ENCODE results near the gene CLPSL1.

CLPSL1 gene

DNA sequence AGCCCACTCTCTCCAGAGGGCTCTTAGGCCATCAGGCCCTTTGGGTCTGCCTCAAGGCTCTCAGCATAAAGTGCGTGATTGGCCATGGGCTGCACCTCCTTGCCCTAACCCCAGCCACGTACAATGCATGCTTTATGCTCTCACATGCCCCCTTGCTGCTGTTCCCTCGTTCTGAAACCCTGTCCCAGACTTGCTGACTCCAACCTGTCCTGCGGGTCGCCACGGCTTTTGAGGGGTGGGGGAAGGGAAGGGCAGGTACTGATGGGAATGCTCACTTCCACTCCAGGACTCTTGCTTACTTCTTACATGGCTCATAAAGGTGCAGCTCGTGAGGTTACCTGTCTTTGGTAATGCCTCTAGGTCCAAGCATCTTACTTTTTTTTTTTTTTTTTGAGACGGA is 38.0 kb upstream of the CLPSL1 start:
- no peaks in the 10 kb centered on the region for H3K4me1 ChIP-seq (ENCODE audit: control insufficient read depth, insufficient read depth, low read length, unreplicated experiment)
- H3K27ac ChIP-seq (ENCODE audit: low read depth, low read length): no peak overlapping the region
- H3K4me3 ChIP-seq (ENCODE audit: low read depth, low read length): no peak overlapping the region
- H3K79me2 ChIP-seq (ENCODE audit: control insufficient read depth, insufficient read depth, low read length, unreplicated experiment): no peaks in the 10 kb centered on the region
- H2AFZ ChIP-seq (ENCODE audit: low read length, unreplicated experiment): no peak overlapping the region
- no peaks in the 10 kb centered on the region for H3K36me3 ChIP-seq (ENCODE audit: insufficient read depth, low read length)
- no peaks in the 10 kb centered on the region for H3K27me3 ChIP-seq (ENCODE audit: insufficient read depth, low read length)

DNA sequence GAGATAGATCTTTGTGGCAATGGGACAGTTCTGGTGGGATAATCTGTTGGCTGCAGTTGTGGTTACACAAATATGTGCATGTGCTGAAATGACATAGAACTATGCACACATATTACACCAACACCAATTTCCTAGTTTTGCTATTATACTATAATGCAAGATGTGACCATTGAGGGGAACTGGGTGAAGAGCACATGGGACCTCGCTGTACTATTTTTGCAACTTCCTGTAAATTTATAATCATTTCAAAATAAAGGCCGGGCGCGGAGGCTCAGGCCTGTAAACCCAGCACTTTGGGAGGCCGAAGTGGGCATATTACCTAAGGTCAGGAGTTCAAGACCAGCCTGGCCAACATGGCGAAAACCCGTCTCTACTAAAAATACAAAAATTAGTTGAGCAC is 35.3 kb upstream of the CLPSL1 start:
- Histone ChIP-seq H3K79me2 (ENCODE audit: control insufficient read depth, insufficient read depth, low read length, unreplicated experiment) (no peaks in the 10 kb centered on the region), H3K27ac (ENCODE audit: low read depth, low read length) (no peak overlapping the region), H3K27me3 (ENCODE audit: insufficient read depth, low read length) (no peaks in the 10 kb centered on the region), H3K4me3 (ENCODE audit: low read depth, low read length) (no peak overlapping the region), H3K36me3 (ENCODE audit: insufficient read depth, low read length) (no peaks in the 10 kb centered on the region), H2AFZ (ENCODE audit: low read length, unreplicated experiment) (no peak overlapping the region), H3K4me1 (ENCODE audit: control insufficient read depth, insufficient read depth, low read length, unreplicated experiment) (no peaks in the 10 kb centered on the region)

DNA sequence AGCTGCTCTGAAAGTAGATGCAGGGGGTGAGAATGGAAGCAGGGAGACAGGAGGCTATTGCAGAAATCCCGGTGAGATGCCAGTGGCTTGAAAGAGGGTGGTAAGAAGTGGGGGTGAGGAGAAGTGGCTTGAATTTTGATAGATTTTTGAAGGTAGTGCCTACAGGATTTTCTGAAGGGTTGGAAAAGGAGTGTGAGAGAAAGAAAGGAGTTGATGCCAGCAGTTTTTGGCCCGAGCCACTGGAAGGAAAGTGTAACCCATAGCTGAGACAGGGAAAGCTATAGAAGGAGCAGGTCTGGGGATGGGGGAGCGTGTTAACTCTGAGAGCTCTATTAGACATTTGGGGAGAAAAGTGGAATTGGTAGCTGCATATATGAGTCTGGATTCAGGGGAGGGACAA is 34.3 kb upstream of the CLPSL1 start:
- H3K27me3 ChIP-seq (ENCODE audit: insufficient read depth, low read length): no peaks in the 10 kb centered on the region
- no peaks in the 10 kb centered on the region for H3K79me2 ChIP-seq (ENCODE audit: control insufficient read depth, insufficient read depth, low read length, unreplicated experiment)
- H3K4me3 ChIP-seq (ENCODE audit: low read depth, low read length): no peak overlapping the region
- H3K4me1 ChIP-seq (ENCODE audit: control insufficient read depth, insufficient read depth, low read length, unreplicated experiment): no peaks in the 10 kb centered on the region
- no peak overlapping the region for H3K27ac ChIP-seq (ENCODE audit: low read depth, low read length)
- H3K36me3 ChIP-seq (ENCODE audit: insufficient read depth, low read length): no peaks in the 10 kb centered on the region
- no peak overlapping the region for H2AFZ ChIP-seq (ENCODE audit: low read length, unreplicated experiment)

DNA sequence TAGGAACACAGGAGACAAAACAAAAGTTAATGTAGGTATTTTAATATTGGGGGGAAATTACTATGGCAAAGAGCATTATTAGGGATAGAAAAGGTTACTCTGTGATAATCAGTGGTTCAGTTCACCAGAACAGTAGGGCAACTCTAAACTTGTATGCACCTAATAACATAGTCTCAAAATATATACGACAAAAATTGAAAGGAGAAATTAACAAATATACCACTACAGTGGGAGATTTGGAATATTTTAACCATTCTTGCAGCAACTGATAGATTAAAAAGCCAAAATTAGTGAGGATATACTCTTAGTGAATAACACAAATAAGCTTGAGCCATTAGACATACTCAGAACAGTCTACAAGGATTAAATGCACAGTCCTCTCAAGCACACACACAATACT is 32.9 kb upstream of the CLPSL1 start:
- H3K36me3 ChIP-seq (ENCODE audit: insufficient read depth, low read length): no peaks in the 10 kb centered on the region

DNA sequence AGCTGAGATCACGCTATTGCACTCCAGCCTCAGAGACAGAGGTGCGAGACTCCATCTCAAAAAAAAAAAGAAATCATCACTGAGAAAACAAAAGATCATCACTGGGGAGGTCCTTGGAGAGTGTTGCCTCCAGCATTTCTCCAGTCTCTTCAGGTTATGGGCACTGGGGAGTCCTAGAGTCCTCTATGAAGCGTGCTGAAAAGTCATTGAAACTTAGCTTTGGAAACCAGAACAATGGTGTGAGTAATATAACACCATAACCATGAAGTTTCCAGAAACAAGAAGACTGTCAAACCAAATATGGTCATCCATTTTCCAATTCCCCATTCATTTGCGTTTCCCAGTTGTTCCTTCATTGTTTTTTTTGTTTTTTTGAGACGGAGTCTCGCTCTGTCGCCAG is 30.3 kb upstream of the CLPSL1 start:
- H3K27me3 ChIP-seq (ENCODE audit: insufficient read depth, low read length): no peaks in the 10 kb centered on the region; the same call in 1 of the 2 replicates
- H3K4me1 ChIP-seq (ENCODE audit: control insufficient read depth, insufficient read depth, low read length, unreplicated experiment): no peaks in the 10 kb centered on the region
- H3K36me3 ChIP-seq (ENCODE audit: insufficient read depth, low read length): no peaks in the 10 kb centered on the region
- H3K4me3 ChIP-seq (ENCODE audit: low read depth, low read length): no peak overlapping the region
- no peak overlapping the region for H2AFZ ChIP-seq (ENCODE audit: low read length, unreplicated experiment)
- H3K79me2 ChIP-seq (ENCODE audit: control insufficient read depth, insufficient read depth, low read length, unreplicated experiment): no peaks in the 10 kb centered on the region
- no peak overlapping the region for H3K27ac ChIP-seq (ENCODE audit: low read depth, low read length)

More for the DNA sequence above, 32.9 kb upstream of the CLPSL1 start:
- Histone ChIP-seq H3K27me3 (ENCODE audit: insufficient read depth, low read length) (no peaks in the 10 kb centered on the region; the same call in 1 of the 2 replicates), H2AFZ (ENCODE audit: low read length, unreplicated experiment) (no peak overlapping the region), H3K4me3 (ENCODE audit: low read depth, low read length) (no peak overlapping the region), H3K4me1 (ENCODE audit: control insufficient read depth, insufficient read depth, low read length, unreplicated experiment) (no peaks in the 10 kb centered on the region), H3K79me2 (ENCODE audit: control insufficient read depth, insufficient read depth, low read length, unreplicated experiment) (no peaks in the 10 kb centered on the region), H3K27ac (ENCODE audit: low read depth, low read length) (no peak overlapping the region)

DNA sequence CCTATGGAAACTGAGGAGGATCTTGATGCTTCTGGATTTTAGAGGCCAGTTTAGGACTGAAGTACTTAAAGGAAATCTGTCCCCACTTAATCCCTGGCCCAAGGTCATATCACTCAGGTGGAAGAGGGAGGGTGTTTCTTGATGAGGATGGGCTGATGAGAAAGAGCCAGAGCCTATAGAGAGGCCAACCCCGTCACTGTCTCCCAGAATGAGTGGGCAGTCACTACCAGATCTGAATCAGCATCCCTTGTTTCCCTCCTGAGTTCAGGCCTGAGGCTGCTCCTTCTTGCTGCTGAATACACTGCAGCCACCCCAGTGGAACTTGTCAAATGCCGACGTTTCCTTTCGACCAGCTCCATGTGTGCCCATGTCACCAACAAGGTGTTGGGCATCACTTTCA is 29.2 kb upstream of the CLPSL1 start:
- H3K79me2 ChIP-seq (ENCODE audit: control insufficient read depth, insufficient read depth, low read length, unreplicated experiment): no peaks in the 10 kb centered on the region
- no peaks in the 10 kb centered on the region for H3K4me1 ChIP-seq (ENCODE audit: control insufficient read depth, insufficient read depth, low read length, unreplicated experiment)
- no peaks in the 10 kb centered on the region; the same call in 1 of the 2 replicates for H3K27me3 ChIP-seq (ENCODE audit: insufficient read depth, low read length)
- H3K36me3 ChIP-seq (ENCODE audit: insufficient read depth, low read length): no peaks in the 10 kb centered on the region
- H3K27ac ChIP-seq (ENCODE audit: low read depth, low read length): no peak overlapping the region
- H3K4me3 ChIP-seq (ENCODE audit: low read depth, low read length): no peak overlapping the region
- no peak overlapping the region for H2AFZ ChIP-seq (ENCODE audit: low read length, unreplicated experiment)

DNA sequence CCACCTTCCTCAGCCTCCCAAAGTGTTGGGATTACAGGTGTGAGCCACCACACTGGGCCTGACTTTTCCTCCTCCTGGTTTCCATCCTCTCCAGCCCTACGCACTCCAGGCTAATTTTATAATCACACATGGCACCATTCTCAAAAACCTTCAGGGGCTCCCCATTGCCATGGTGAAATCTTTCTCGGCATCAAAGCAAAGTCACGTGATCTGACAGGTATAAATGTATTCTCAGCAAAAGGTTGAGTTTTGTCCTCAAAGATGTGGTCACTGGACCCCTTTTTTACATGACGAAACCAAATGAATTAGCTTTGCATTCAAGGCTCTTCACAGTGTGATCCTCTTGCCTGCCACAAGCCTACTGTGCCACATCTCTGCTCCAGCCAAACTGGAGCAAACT is 28.5 kb upstream of the CLPSL1 start:
- Histone ChIP-seq H3K36me3 (ENCODE audit: insufficient read depth, low read length) (no peaks in the 10 kb centered on the region), H3K27me3 (ENCODE audit: insufficient read depth, low read length) (no peaks in the 10 kb centered on the region; the same call in 1 of the 2 replicates), H3K27ac (ENCODE audit: low read depth, low read length) (no peak overlapping the region), H3K4me1 (ENCODE audit: control insufficient read depth, insufficient read depth, low read length, unreplicated experiment) (no peaks in the 10 kb centered on the region), H2AFZ (ENCODE audit: low read length, unreplicated experiment) (no peak overlapping the region), H3K79me2 (ENCODE audit: control insufficient read depth, insufficient read depth, low read length, unreplicated experiment) (no peaks in the 10 kb centered on the region), H3K4me3 (ENCODE audit: low read depth, low read length) (no peak overlapping the region)

DNA sequence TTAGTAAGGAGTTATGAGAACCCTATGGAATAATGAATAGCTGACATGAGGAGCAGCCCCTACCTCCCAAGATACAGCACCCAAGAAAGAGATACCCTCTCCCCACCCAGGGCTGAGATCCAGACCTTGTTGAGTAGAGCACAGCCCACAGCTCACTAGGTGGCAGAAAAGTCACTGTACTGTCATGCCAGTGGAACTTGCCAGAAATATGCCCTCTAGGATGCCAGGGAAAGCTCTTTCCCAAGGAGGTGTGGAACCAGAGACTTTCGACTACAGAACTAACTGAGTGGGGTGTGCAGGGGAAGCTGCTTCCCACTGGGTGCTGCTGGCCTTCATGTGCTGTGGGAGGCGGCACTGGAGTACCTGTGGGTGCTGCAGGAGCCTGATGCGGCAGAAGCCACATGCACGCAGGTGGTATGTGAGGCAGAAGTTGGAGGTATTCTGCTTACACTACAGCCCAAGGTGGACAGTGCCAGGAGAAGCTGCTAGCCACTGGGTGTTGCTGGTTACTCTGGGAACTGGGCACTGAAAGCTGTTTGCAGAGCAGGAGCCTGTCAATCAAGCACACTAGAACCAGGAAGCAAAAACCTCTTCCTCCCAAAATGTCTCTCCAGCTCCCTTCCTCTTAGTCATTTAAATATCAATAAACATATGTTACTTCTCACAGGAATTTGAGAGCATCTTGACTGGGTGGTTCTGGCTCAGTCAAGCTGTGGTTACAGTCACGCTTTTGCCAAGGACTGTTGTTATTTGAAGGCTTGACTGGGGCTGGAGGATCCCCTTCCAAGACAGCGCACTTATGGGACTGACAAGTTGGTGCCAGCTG is 26.2 kb upstream of the CLPSL1 start:
- H2AFZ ChIP-seq (ENCODE audit: low read length, unreplicated experiment): no peak overlapping the region

DNA sequence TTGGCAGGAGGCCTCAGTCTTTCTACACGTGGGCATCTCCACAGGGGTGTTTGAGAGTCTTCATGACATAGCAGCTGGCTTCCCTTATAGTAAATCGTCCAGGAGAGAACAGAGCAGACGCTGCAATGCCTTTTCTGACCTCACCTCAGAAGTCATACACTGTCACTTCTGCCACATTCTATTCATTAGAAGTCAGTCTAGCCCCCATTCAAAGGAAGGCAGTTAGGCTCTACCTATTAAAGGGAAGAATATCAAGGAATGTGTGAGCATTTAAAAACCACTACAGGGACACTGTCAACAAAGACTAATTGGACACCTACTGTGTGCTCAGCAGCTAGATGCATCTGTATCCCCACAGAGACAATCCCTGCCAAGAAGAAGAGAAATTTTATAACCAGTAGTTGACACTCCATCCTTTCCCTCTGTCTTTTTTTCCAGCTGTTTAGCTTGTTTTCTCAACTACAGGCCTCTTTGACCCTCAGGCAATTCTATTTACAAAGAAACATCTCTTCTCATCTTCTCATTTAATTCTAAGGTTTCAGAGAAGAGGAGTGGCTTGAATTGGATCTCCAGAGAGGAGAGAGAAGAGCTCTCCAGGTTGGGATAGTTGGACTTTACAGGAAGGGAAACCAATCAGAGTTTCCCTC is 25.4 kb upstream of the CLPSL1 start:
- H3K79me2 ChIP-seq (ENCODE audit: control insufficient read depth, insufficient read depth, low read length, unreplicated experiment): no peaks in the 10 kb centered on the region
- no peaks in the 10 kb centered on the region for H3K4me1 ChIP-seq (ENCODE audit: control insufficient read depth, insufficient read depth, low read length, unreplicated experiment)
- H3K36me3 ChIP-seq (ENCODE audit: insufficient read depth, low read length): no peaks in the 10 kb centered on the region
- peaks cover 2% of the 10 kb centered on the region for H3K27me3 ChIP-seq (ENCODE audit: insufficient read depth, low read length)
- no peak overlapping the region for H2AFZ ChIP-seq (ENCODE audit: low read length, unreplicated experiment)
- no peak overlapping the region for H3K4me3 ChIP-seq (ENCODE audit: low read depth, low read length)
- no peak overlapping the region for H3K27ac ChIP-seq (ENCODE audit: low read depth, low read length)

More for the DNA sequence above, 26.2 kb upstream of the CLPSL1 start:
- H3K27ac ChIP-seq (ENCODE audit: low read depth, low read length): no peak overlapping the region
- H3K27me3 ChIP-seq (ENCODE audit: insufficient read depth, low read length): no peaks in the 10 kb centered on the region; the same call in 1 of the 2 replicates
- H3K36me3 ChIP-seq (ENCODE audit: insufficient read depth, low read length): no peaks in the 10 kb centered on the region
- no peaks in the 10 kb centered on the region for H3K4me1 ChIP-seq (ENCODE audit: control insufficient read depth, insufficient read depth, low read length, unreplicated experiment)
- no peak overlapping the region for H3K4me3 ChIP-seq (ENCODE audit: low read depth, low read length)
- no peaks in the 10 kb centered on the region for H3K79me2 ChIP-seq (ENCODE audit: control insufficient read depth, insufficient read depth, low read length, unreplicated experiment)

DNA sequence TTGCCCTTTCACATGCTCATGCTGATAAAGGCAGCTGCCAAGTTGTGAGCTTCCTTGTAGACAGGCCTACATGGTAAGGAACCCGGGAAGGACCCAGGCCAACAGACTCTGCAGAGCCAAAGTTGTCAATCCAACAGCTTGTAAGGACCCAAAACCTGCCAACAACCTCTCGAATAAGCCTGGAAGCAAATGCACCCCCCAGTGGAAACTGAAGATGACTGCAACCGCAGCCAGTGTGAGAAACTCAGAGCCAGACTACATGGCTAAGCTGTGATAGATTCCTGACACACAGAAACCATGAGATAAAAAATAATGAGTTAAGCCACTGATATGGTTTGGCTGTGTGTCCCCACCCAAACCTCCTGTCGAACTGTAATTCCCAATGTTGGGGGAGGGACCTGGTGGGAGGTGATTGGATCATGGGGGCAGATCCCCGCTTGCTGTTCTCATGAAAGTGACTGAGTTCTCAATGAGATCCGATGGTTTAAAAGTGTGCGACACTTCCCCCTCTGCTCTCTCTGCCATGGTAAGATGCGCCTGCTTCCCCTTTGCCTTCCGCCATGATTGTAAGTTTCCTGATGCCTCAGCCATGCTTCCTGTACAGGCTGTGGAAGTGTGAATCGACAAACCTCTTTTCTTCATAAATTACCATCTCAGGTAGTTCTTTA is 23.2 kb upstream of the CLPSL1 start:
- H3K4me3 ChIP-seq (ENCODE audit: low read depth, low read length): no peak overlapping the region
- no peaks in the 10 kb centered on the region for H3K36me3 ChIP-seq (ENCODE audit: insufficient read depth, low read length)
- no peak overlapping the region for H3K27ac ChIP-seq (ENCODE audit: low read depth, low read length)
- H3K27me3 ChIP-seq (ENCODE audit: insufficient read depth, low read length): peaks cover 15% of the 10 kb centered on the region
- H2AFZ ChIP-seq (ENCODE audit: low read length, unreplicated experiment): no peak overlapping the region
- no peaks in the 10 kb centered on the region for H3K4me1 ChIP-seq (ENCODE audit: control insufficient read depth, insufficient read depth, low read length, unreplicated experiment)
- H3K79me2 ChIP-seq (ENCODE audit: control insufficient read depth, insufficient read depth, low read length, unreplicated experiment): no peaks in the 10 kb centered on the region
